ENCODE results near the gene CHD1L.

DNA sequence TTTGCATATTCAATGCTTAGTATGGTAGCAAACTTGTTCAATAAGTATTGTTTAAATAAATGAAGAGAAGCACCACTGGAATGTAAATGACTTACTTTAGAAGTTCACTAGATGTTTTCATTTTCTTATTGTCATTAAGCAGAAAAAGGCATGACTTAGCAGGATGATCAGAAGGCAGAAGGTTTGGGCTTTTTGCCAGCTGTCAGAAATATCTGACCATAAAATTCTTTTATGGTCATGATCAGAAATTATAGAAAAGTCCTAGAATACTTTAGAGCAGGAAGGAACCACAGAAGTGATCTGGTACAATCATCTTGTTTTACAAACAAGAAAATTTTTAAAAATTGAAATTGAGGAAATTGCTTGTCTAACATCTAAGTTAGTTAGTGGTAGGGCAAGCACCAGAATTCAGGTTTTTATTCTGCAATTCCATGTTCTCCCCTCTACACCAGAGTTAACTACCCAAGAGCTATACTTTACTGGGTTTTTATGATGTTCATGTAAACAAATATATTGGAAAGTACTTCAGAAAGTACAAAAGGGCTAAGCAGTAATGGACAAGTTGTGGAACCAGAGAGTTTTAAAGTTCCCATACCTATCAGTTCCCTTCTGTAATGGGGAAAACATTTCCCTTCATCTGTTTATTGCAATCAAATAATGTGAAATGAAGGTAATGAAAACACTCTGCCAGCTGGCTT lies 27.5 kb upstream of the CHD1L start:
- TF ChIP-seq, protein P1, sequence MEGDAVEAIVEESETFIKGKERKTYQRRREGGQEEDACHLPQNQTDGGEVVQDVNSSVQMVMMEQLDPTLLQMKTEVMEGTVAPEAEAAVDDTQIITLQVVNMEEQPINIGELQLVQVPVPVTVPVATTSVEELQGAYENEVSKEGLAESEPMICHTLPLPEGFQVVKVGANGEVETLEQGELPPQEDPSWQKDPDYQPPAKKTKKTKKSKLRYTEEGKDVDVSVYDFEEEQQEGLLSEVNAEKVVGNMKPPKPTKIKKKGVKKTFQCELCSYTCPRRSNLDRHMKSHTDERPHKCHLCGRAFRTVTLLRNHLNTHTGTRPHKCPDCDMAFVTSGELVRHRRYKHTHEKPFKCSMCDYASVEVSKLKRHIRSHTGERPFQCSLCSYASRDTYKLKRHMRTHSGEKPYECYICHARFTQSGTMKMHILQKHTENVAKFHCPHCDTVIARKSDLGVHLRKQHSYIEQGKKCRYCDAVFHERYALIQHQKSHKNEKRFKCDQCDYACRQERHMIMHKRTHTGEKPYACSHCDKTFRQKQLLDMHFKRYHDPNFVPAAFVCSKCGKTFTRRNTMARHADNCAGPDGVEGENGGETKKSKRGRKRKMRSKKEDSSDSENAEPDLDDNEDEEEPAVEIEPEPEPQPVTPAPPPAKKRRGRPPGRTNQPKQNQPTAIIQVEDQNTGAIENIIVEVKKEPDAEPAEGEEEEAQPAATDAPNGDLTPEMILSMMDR (IDR thresholded peaks at IDR 0.05), result no peak
- TF ChIP-seq POLR2A (IDR thresholded peaks at IDR 0.05), result no peak

All from gastroesophageal sphincter (tissue), 3 donors.